Ascending aorta (tissue), 2 donors: ENCODE results near the gene NELL1. TPM values are rescaled to one million over a fixed set of nuclear protein-coding genes. Genes with fewer than 3 reads are reported as not detected.

ENCODE experiments used
- DNase-seq, 2 donors: peaks; one replicate each; pipeline ENCODE4 v3.0.0-alpha.2; 2019; ENCODE audit warnings: low spot score in 2 of 2
- H3K27ac ChIP-seq, 2 donors: fragments of 200-600 bp; sonication (generic); one replicate each; pipeline ENCODE4 v1.5.1; 2016 to 2017; ENCODE audit warnings: mild to moderate bottlenecking in 1 of 2
- H3K27me3 ChIP-seq: fragments of 200-600 bp; sonication (generic); one replicate; pipeline ENCODE4 v1.5.1; 2017
- H3K36me3 ChIP-seq, 2 donors: fragments of 200-600 bp; sonication (generic); one replicate each; pipeline ENCODE4 v1.5.1; 2016
- H3K4me1 ChIP-seq, 2 donors: fragments of 200-600 bp; sonication (generic); one replicate each; pipeline ENCODE4 v1.5.1; 2016 to 2017; ENCODE audit warnings: mild to moderate bottlenecking in 1 of 2
- H3K4me3 ChIP-seq, 2 donors: fragments of 200-600 bp; sonication (generic); one replicate each; pipeline ENCODE4 v1.5.1; 2016 to 2017; ENCODE audit warnings: mild to moderate bottlenecking in 1 of 2
- H3K9me3 ChIP-seq, 2 donors: fragments of 200-600 bp; sonication (generic); one replicate each; pipeline ENCODE4 v1.5.1; 2016
- CTCF ChIP-seq, 3 experiments: fragments of 200-600 bp in 2 of 3; fragments of 450-650 bp in 1 of 3; sonication (generic) in 2 of 3; IDR thresholded peaks; one replicate each; pipeline ENCODE4 v1.5.1; 2016 to 2019; ENCODE audit warnings: antibody characterized with exemption in 3 of 3, mild to moderate bottlenecking in 1 of 3, moderate library complexity in 1 of 3
- intact Hi-C: fragments of 100-400 bp; cut with DNase I; formaldehyde crosslinking; loops from one replicate; pipeline ENCODE4 v1.15.1; 2023
- total RNA-seq: library from RNA; depleted of rRNA; stranded (reverse); fragments of >200 nt; gene quantifications from one replicate; pipeline ENCODE4 v1.1.0, GENCODE V29; 2016

Gene NELL1
- total RNA-seq, 1 donor from 2014 or later = not detected

GRCh38 chr11:20881328-20882079 is 212.1 kb downstream of the NELL1 start:
- no peaks in the 10 kb centered on the region for H3K36me3 ChIP-seq
- no peak overlapping the region for H3K4me3 ChIP-seq
- no peaks in the 10 kb centered on the region for H3K27me3 ChIP-seq
- DNase-seq = no peak
- no peaks in the 10 kb centered on the region for H3K9me3 ChIP-seq
- H3K4me1 ChIP-seq = no peaks in the 10 kb centered on the region
- intact Hi-C loops = no loop called here
- no peak for TF ChIP-seq CTCF (IDR thresholded peaks at IDR 0.05)
- H3K27ac ChIP-seq = no peak overlapping the region

GRCh38 chr11:20887137-20887536 is 217.8 kb downstream of the NELL1 start:
- H3K27me3 ChIP-seq = no peaks in the 10 kb centered on the region
- DNase-seq = no peak
- no peaks in the 10 kb centered on the region for H3K9me3 ChIP-seq
- no peak overlapping the region for H3K4me3 ChIP-seq
- intact Hi-C loops = no loop called here
- no peak for TF ChIP-seq CTCF (IDR thresholded peaks at IDR 0.05)
- H3K27ac ChIP-seq = no peak overlapping the region
- no peaks in the 10 kb centered on the region for H3K4me1 ChIP-seq
- no peaks in the 10 kb centered on the region for H3K36me3 ChIP-seq

DNA sequence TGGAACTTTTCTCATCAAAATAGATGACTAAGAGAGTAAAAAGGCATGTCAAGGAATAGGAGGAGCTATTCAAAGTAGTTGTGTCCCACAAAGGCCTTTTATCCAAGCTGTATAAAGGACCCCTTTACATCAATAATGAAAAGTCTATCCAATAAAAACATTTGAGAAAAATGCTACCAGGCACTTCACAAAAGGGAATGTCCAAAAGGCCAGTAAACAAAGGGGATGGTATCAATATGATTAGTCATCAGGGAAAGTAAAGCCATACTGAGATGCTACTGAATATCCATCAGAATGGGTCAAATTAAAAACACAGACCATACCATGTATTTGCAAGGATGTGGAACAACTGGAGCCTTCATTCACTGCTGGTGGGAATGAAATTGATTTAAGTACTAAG is 224.9 kb downstream of the NELL1 start:
- no peak overlapping the region for H3K27ac ChIP-seq
- no peak overlapping the region for H3K4me3 ChIP-seq
- no peaks in the 10 kb centered on the region for H3K4me1 ChIP-seq
- intact Hi-C loops = no loop called here
- H3K9me3 ChIP-seq = no peaks in the 10 kb centered on the region
- no peak for DNase-seq
- no peak for TF ChIP-seq CTCF (IDR thresholded peaks at IDR 0.05)
- no peaks in the 10 kb centered on the region for H3K27me3 ChIP-seq
- no peaks in the 10 kb centered on the region for H3K36me3 ChIP-seq

GRCh38 chr11:20909995-20910726 is 240.8 kb downstream of the NELL1 start:
- DNase-seq = no peak
- intact Hi-C loops = no loop called here
- TF ChIP-seq CTCF (IDR thresholded peaks at IDR 0.05) = no peak
- no peaks in the 10 kb centered on the region for H3K4me1 ChIP-seq
- no peaks in the 10 kb centered on the region for H3K36me3 ChIP-seq
- H3K27ac ChIP-seq = no peak overlapping the region
- no peaks in the 10 kb centered on the region for H3K27me3 ChIP-seq
- H3K9me3 ChIP-seq = no peaks in the 10 kb centered on the region
- H3K4me3 ChIP-seq = no peak overlapping the region

- intact Hi-C loops = no loop called here
- no peak overlapping the region for H3K4me3 ChIP-seq
- TF ChIP-seq CTCF (IDR thresholded peaks at IDR 0.05) = no peak
Observed at GRCh38 chr11:20910733-20911132, 241.3 kb downstream of the NELL1 start.

More at GRCh38 chr11:20910733-20911132, 241.3 kb downstream of the NELL1 start:
- DNase-seq = no peak
- Histone ChIP-seq H3K27me3 (no peaks in the 10 kb centered on the region), H3K4me1 (no peaks in the 10 kb centered on the region), H3K9me3 (no peaks in the 10 kb centered on the region), H3K27ac (no peak overlapping the region), H3K36me3 (no peaks in the 10 kb centered on the region)
